DND-41 (cell line): ENCODE data around the gene PPM1D.

Experiments used
- CTCF ChIP-seq: IDR thresholded peaks from 2 replicates; pipeline ENCODE4 v1.5.1; 2012; ENCODE audit warnings: borderline replicate concordance, low read length, moderate library complexity, mild to moderate bottlenecking; ENCODE audit not compliant: poor library complexity, severe bottlenecking; ENCODE audit errors: extremely low read depth
- EZH2 ChIP-seq: IDR thresholded peaks from 3 replicates; pipeline ENCODE4 v1.6.1; 2012; ENCODE audit warnings: borderline replicate concordance, low read depth, mild to moderate bottlenecking, moderate library complexity, low read length, inconsistent platforms; ENCODE audit not compliant: severe bottlenecking

- TF ChIP-seq CTCF (no peak), EZH2 (no peak)
Measured at GRCh38 chr17:60585887-60586286, 14.1 kb upstream of the PPM1D start.
